Measurements from ENCODE around the gene NFKBIA. TPM values are rescaled to one million over a fixed set of nuclear protein-coding genes. Genes with fewer than 3 reads are reported as not detected.

Gene NFKBIA
- total and polyA plus RNA-seq, 11 donors, result 42.7 to 193 (median 64.3) TPM

DNA sequence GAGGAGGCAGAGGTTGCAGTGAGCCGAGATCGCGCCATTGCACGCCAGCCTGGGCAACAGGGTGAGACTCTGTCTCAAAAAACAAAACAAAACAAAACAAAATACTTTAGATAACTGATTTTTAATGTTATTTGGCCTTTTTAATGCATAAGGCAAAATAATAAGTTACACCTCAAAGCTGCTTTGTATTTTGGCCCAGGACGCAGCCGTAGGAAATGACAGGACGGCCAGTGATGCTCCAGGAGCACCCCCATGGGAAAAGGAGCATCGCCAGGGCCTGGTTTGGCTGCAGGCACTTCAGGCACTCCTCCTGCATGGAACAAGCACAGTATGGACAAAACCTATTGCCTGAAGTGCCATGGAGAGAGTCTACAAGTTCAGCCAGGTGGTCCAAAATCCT lies 3.5 kb upstream of the NFKBIA start:
- no peaks in the 10 kb centered on the region for H3K9me3 ChIP-seq
- 77 to 83% (median 79%) methylated on average over 8 of the region's 8 CpGs for WGBS, 4 donors
- H3K4me1 ChIP-seq, result peaks cover 0 to 72% (median 34%) of the 10 kb centered on the region in 12 donors
- H3K27ac ChIP-seq, result peak overlapping the region in 8 of 12 donors; percentile 59 to 100 (median 71)
- TF ChIP-seq POLR2A (IDR thresholded peaks at IDR 0.05), result no peak
- TF ChIP-seq, protein P1, sequence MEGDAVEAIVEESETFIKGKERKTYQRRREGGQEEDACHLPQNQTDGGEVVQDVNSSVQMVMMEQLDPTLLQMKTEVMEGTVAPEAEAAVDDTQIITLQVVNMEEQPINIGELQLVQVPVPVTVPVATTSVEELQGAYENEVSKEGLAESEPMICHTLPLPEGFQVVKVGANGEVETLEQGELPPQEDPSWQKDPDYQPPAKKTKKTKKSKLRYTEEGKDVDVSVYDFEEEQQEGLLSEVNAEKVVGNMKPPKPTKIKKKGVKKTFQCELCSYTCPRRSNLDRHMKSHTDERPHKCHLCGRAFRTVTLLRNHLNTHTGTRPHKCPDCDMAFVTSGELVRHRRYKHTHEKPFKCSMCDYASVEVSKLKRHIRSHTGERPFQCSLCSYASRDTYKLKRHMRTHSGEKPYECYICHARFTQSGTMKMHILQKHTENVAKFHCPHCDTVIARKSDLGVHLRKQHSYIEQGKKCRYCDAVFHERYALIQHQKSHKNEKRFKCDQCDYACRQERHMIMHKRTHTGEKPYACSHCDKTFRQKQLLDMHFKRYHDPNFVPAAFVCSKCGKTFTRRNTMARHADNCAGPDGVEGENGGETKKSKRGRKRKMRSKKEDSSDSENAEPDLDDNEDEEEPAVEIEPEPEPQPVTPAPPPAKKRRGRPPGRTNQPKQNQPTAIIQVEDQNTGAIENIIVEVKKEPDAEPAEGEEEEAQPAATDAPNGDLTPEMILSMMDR (IDR thresholded peaks at IDR 0.05), result no peak
- ATAC-seq (no peak), DNase-seq (no peak)
- H3K27me3 ChIP-seq, result no peaks in the 10 kb centered on the region
- H3K36me3 ChIP-seq, result peaks cover 4 to 7% (median 6%) of the 10 kb centered on the region in 9 donors
- no peak overlapping the region for H3K4me3 ChIP-seq
- intact Hi-C loops (cut with DNase I), result loop anchor here in 8 of 10 donors (5.0 to 10.0 kb wide), 10 partner anchors 71 to 731 kb away; partner anchors contain the start of genes PPP2R3C (in 3 of the 8), PRORP (in 3 of the 8), FAM177A1 (in 2 of the 8) and PSMA6 (in 2 of the 8)

DNA sequence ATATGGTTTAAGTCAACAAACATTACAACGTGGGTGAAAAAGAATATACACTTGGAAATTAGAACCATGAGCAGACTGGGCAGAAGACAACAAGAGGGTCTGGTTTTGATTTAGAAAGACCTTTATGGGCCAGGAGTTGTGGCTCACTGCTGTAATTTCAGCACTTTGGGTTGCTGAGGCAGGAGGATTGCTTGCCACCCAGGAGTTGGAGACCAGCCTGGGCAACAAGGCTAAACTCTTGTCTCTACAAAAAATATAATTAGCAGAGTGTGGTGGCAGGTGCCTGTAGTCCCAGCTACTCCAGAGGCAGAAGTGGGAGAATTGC lies 2.7 kb upstream of the NFKBIA start:
- intact Hi-C loops (cut with DNase I), result loop anchor here in 8 of 10 donors (1.0 to 10.0 kb wide), 11 partner anchors 70 to 730 kb away; partner anchors contain the start of genes PPP2R3C (in 3 of the 8), PRORP (in 3 of the 8), PSMA6 (in 3 of the 8) and FAM177A1 (in 2 of the 8)
- Histone ChIP-seq H3K9me3 (no peaks in the 10 kb centered on the region), H3K27ac (peak overlapping the region in 9 of 12 donors; percentile 29 to 100 (median 67)), H3K27me3 (no peaks in the 10 kb centered on the region), H3K4me3 (no peak overlapping the region), H3K4me1 (peaks cover 0 to 72% (median 37%) of the 10 kb centered on the region in 12 donors), H3K36me3 (peaks cover 4 to 15% (median 14%) of the 10 kb centered on the region in 9 donors)
- no peak for TF ChIP-seq POLR2A (IDR thresholded peaks at IDR 0.05)
- TF ChIP-seq, protein P1 (IDR thresholded peaks at IDR 0.05), result peak in 1 of 12 donors; percentile 4
- DNase-seq (no peak), ATAC-seq (no peak)
- WGBS, 4 donors, result 57 to 60% (median 58%) methylated on average over 1 of the region's 1 CpG

DNA sequence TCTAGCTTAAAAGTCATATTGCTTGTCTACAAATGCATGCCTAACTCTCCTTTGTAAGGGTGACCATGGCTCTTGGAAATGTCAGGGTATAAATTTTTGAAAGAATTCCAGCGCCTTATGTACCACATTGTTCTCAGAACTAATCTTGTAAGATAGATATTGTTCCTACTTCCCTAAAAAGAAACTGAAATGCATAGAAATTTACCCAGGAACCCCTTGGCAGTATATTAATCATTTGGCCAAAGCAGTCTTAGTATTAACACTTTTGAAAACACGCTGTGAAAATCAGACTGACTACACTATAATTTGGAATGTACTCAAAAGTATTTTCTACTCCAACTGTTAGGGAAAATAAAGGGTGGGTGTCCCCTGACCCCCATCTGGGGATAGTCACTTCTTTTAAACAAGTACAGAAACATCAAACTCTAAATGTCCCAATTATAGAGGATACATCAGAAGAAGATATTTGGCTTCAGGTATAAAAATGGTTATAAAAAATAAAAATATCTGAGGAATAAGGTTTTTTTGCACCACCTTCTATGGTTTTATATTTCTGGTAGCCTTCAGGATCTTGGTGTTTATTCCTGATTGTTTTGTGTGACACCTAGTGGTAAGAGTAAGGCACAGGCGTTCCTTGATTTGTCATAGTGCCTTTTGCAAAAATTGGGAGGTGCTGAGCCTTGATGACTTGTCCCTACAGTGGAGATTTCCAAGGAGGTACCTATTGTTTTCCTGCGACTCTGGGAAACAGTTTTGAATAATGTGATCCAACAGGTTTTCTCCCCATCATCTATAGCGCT lies 2.2 kb upstream of the NFKBIA start:
- Histone ChIP-seq H3K4me1 (peaks cover 0 to 72% (median 43%) of the 10 kb centered on the region in 12 donors), H3K36me3 (peaks cover 4 to 20% (median 20%) of the 10 kb centered on the region in 9 donors), H3K9me3 (no peaks in the 10 kb centered on the region), H3K27me3 (no peaks in the 10 kb centered on the region), H3K4me3 (peak overlapping the region in 1 of 12 donors; percentile 93), H3K27ac (peak overlapping the region; percentile 29 to 100 (median 100))
- WGBS, 4 donors, result 18 to 25% (median 21%) methylated on average over 5 of the region's 5 CpGs
- peak in 1 of 2 donors; percentile 37 for TF ChIP-seq POLR2A (IDR thresholded peaks at IDR 0.05)
- TF ChIP-seq, protein P1 (IDR thresholded peaks at IDR 0.05), result peak; percentile 77 to 95 (median 86)
- intact Hi-C loops (cut with DNase I), result loop anchor here in 8 of 10 donors (1.0 to 10.0 kb wide), 11 partner anchors 69 to 729 kb away; partner anchors contain the start of genes PPP2R3C (in 3 of the 8), PRORP (in 3 of the 8), PSMA6 (in 3 of the 8) and FAM177A1 (in 2 of the 8)
- ATAC-seq (peak in 1 of 4 donors; percentile 12), DNase-seq (no peak)

DNA sequence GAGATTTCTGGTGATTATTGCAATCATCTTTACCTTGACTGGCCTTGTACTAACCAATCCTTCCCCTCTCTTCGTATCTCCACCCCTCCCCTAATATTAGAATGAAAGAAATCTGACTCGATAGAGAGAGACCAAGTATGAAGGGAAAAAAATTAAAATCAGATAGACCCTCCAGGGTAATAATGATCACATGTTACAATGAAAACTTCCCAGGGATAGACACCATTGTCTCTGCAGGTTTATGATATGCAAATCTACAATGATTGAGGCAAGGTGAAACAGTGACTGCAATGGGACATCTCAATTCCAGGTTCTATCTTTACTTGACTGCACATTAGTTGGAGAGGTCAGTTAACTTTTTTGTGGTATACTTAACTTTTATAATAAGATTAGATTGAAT lies 1.5 kb upstream of the NFKBIA start:
- H3K4me1 ChIP-seq, result peaks cover 0 to 72% (median 46%) of the 10 kb centered on the region in 12 donors
- no peak for ATAC-seq
- no peaks in the 10 kb centered on the region for H3K9me3 ChIP-seq
- TF ChIP-seq POLR2A (IDR thresholded peaks at IDR 0.05), result no peak
- TF ChIP-seq, protein P1 (IDR thresholded peaks at IDR 0.05), result no peak
- H3K27me3 ChIP-seq, result no peaks in the 10 kb centered on the region
- H3K27ac ChIP-seq, result peak overlapping the region; percentile 99 to 100 (median 100)
- 41 to 74% (median 53%) methylated on average over 2 of the region's 2 CpGs for WGBS, 4 donors
- intact Hi-C loops (cut with DNase I), result loop anchor here in 8 of 10 donors (5.0 to 10.0 kb wide), 10 partner anchors 69 to 729 kb away; partner anchors contain the start of genes PPP2R3C (in 3 of the 8), PRORP (in 3 of the 8), FAM177A1 (in 2 of the 8) and PSMA6 (in 2 of the 8)
- H3K36me3 ChIP-seq, result peaks cover 4 to 27% (median 26%) of the 10 kb centered on the region in 9 donors
- no peak for DNase-seq
- peak overlapping the region in 9 of 12 donors; percentile 76 to 95 (median 90) for H3K4me3 ChIP-seq

All from heart left ventricle (tissue), 16 donors.